GM19452 (cell line): ENCODE data around the gene PTAR1.

Experiments
- ATAC-seq: cut with Tn5 transposase; IDR thresholded peaks from one replicate; pipeline ENCODE4 v1.9.1; 2021; ENCODE audit not compliant: unreplicated experiment

PTAR1 gene

GRCh38 chr9:69674716-69675438 is 84.9 kb downstream of the PTAR1 start:
- no peak for ATAC-seq

- ATAC-seq = no peak
These were observed 85.6 kb downstream of the PTAR1 start for GRCh38 chr9:69674112-69674685.

GRCh38 chr9:69673311-69673640 is 86.5 kb downstream of the PTAR1 start:
- ATAC-seq = no peak

- peak; percentile 95 for ATAC-seq
These were observed 87.1 kb downstream of the PTAR1 start for GRCh38 chr9:69672596-69673310.

GRCh38 chr9:69671879-69672595 is 87.8 kb downstream of the PTAR1 start, which contains the start of gene APBA1:
Gene APBA1, minus strand, starts transcription at chr9:69672371.
- peak; percentile 34 for ATAC-seq

GRCh38 chr9:69671311-69671878 is 88.4 kb downstream of the PTAR1 start:
- ATAC-seq = no peak

- ATAC-seq = no peak
These were observed 92.5 kb downstream of the PTAR1 start for GRCh38 chr9:69667306-69667705.

GRCh38 chr9:69660304-69660703 is 99.5 kb downstream of the PTAR1 start:
- no peak for ATAC-seq
